BE2C (cell line): ENCODE data around the gene HIPK1.

Source experiments
- DNase-seq: peaks from one replicate; pipeline ENCODE4 v3.0.0-alpha.2; 2020
- H3K27me3 ChIP-seq: fragments of 250-450 bp; sonication (Bioruptor Pico); 2 replicates; pipeline ENCODE4 v1.5.1; 2020; ENCODE audit warnings: mild to moderate bottlenecking
- H3K36me3 ChIP-seq: fragments of 250-450 bp; sonication (Bioruptor Pico); 2 replicates; pipeline ENCODE4 v1.5.1; 2020; ENCODE audit warnings: mild to moderate bottlenecking
- H3K4me1 ChIP-seq: fragments of 250-450 bp; sonication (Bioruptor Pico); 2 replicates; pipeline ENCODE4 v1.5.1; 2020
- H3K4me3 ChIP-seq: 2 replicates; pipeline ENCODE4 v1.5.1; 2011; ENCODE audit warnings: low read depth, low read length
- H3K9me3 ChIP-seq: fragments of 250-450 bp; sonication (Bioruptor Pico); 2 replicates; pipeline ENCODE4 v1.5.1; 2020
- TF ChIP-seq, protein P1 (sequence below): IDR thresholded peaks from 2 replicates; pipeline ENCODE4 v1.5.1; 2012; ENCODE audit warnings: mild to moderate bottlenecking, low read depth, low read length

Gene HIPK1

GRCh38 chr1:113935176-113935575 is 6.1 kb downstream of the HIPK1 start:
- no peaks in the 10 kb centered on the region for H3K9me3 ChIP-seq
- peaks cover 5% of the 10 kb centered on the region for H3K36me3 ChIP-seq
- TF ChIP-seq, protein P1, sequence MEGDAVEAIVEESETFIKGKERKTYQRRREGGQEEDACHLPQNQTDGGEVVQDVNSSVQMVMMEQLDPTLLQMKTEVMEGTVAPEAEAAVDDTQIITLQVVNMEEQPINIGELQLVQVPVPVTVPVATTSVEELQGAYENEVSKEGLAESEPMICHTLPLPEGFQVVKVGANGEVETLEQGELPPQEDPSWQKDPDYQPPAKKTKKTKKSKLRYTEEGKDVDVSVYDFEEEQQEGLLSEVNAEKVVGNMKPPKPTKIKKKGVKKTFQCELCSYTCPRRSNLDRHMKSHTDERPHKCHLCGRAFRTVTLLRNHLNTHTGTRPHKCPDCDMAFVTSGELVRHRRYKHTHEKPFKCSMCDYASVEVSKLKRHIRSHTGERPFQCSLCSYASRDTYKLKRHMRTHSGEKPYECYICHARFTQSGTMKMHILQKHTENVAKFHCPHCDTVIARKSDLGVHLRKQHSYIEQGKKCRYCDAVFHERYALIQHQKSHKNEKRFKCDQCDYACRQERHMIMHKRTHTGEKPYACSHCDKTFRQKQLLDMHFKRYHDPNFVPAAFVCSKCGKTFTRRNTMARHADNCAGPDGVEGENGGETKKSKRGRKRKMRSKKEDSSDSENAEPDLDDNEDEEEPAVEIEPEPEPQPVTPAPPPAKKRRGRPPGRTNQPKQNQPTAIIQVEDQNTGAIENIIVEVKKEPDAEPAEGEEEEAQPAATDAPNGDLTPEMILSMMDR, result no peak
- no peak for DNase-seq
- H3K4me1 ChIP-seq, result 0 out of 2 replicates have a peak, but pooled peaks cover 2% of the 10 kb centered on the region
- H3K27me3 ChIP-seq, result no peaks in the 10 kb centered on the region
- H3K4me3 ChIP-seq, result no peak overlapping the region

DNA sequence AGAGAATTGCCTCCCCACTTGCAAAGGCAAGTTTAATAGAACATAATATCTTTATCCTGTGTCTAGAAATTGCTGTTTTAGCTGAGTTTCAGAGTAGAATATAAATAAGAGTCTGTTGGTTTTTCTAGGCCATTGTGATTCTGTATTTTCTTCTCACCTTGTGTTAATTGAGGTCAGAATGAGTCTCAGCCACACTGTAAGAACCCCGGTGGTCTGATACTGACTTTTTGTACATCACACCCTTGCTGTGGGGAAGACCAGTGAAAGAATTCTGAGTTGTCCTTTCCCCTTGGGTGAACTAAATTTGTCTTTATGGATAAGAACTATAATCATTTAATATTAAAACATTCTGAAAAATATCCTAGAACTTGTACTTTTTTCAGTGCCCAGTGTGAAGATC is 6.8 kb downstream of the HIPK1 start:
- Histone ChIP-seq H3K36me3 (peaks cover 11% of the 10 kb centered on the region), H3K9me3 (no peaks in the 10 kb centered on the region), H3K27me3 (no peaks in the 10 kb centered on the region), H3K4me1 (0 out of 2 replicates have a peak, but pooled peaks cover 2% of the 10 kb centered on the region), H3K4me3 (no peak overlapping the region)
- DNase-seq, result no peak
- TF ChIP-seq, protein P1, result no peak

GRCh38 chr1:113937146-113937545 is 8.0 kb downstream of the HIPK1 start:
- H3K4me3 ChIP-seq, result no peak overlapping the region
- H3K27me3 ChIP-seq, result no peaks in the 10 kb centered on the region
- H3K36me3 ChIP-seq, result peaks cover 20% of the 10 kb centered on the region
- no peak for DNase-seq
- TF ChIP-seq, protein P1, result no peak
- H3K9me3 ChIP-seq, result no peaks in the 10 kb centered on the region
- H3K4me1 ChIP-seq, result 0 out of 2 replicates have a peak, but pooled peaks cover 2% of the 10 kb centered on the region

GRCh38 chr1:113938192-113938591 is 9.1 kb downstream of the HIPK1 start:
- peaks cover 27% of the 10 kb centered on the region for H3K36me3 ChIP-seq
- no peaks in the 10 kb centered on the region for H3K27me3 ChIP-seq
- H3K4me1 ChIP-seq, result no peaks in the 10 kb centered on the region
- no peak overlapping the region for H3K4me3 ChIP-seq
- H3K9me3 ChIP-seq, result no peaks in the 10 kb centered on the region; the same call in 1 of the 2 replicates
- no peak for DNase-seq
- TF ChIP-seq, protein P1, result no peak

GRCh38 chr1:113940365-113941244 is 11.5 kb downstream of the HIPK1 start:
- Histone ChIP-seq H3K36me3 (peaks cover 30% of the 10 kb centered on the region), H3K27me3 (no peaks in the 10 kb centered on the region), H3K4me3 (no peak overlapping the region), H3K9me3 (no peaks in the 10 kb centered on the region; the same call in 1 of the 2 replicates), H3K4me1 (no peaks in the 10 kb centered on the region)
- TF ChIP-seq, protein P1, result no peak
- no peak for DNase-seq

DNA sequence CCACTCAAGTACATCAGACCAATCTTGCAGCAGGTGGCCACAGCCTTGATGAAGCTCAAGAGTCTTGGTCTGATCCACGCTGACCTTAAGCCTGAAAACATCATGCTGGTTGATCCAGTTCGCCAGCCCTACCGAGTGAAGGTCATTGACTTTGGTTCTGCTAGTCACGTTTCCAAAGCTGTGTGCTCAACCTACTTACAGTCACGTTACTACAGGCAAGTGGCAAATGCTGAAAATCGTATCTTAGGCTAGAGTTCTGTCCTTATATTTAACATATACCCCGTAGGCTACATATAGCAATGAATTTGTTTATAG is 12.1 kb downstream of the HIPK1 start:
- DNase-seq, result no peak
- Histone ChIP-seq H3K36me3 (peaks cover 30% of the 10 kb centered on the region), H3K4me1 (no peaks in the 10 kb centered on the region), H3K27me3 (no peaks in the 10 kb centered on the region), H3K4me3 (no peak overlapping the region), H3K9me3 (no peaks in the 10 kb centered on the region; the same call in 1 of the 2 replicates)
- TF ChIP-seq, protein P1, result no peak
